Measurements from ENCODE around the gene EEF1A2.

Gene EEF1A2

DNA sequence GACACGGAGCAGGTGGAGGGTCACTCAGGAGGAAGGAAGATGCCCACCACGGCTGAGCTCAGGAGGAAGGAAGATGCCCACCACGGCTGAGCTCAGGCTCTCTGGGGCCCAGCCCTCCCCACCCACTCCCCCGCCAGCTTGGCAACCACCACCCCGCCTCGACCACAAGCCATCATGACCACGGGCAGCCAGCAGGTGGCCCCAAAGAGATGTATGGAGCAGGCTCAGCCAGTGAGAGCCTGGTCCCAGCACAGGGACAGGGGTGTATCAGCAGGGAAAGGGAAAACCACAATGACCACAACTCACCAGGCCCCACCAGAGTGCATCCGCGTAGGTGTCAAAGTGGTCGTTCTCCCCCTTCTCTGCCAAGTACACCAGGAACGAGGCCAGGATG, 56.8 kb downstream of the EEF1A2 start:
- Histone ChIP-seq H3K4me1 (ENCODE audit: control insufficient read depth, insufficient read depth, low read length, poor library complexity, severe bottlenecking) (peaks cover 13% of the 10 kb centered on the region), H3K27me3 (replicated peaks; ENCODE audit: control insufficient read depth, insufficient read depth, low read length, poor library complexity, severe bottlenecking) (peaks cover 5% of the 10 kb centered on the region), H3K4me3 (ENCODE audit: insufficient read depth, low read depth, low read length, poor library complexity, severe bottlenecking) (no peak overlapping the region), H3K9me3 (ENCODE audit: control insufficient read depth, low read length) (no peaks in the 10 kb centered on the region), H3K36me3 (ENCODE audit: control insufficient read depth, insufficient read depth, low read length) (no peaks in the 10 kb centered on the region), H3K27ac (ENCODE audit: insufficient read depth, low read length, poor library complexity, severe bottlenecking) (no peak overlapping the region)
- DNase-seq, result peak in 2 of 3 donors; percentile 17 to 42

DNA sequence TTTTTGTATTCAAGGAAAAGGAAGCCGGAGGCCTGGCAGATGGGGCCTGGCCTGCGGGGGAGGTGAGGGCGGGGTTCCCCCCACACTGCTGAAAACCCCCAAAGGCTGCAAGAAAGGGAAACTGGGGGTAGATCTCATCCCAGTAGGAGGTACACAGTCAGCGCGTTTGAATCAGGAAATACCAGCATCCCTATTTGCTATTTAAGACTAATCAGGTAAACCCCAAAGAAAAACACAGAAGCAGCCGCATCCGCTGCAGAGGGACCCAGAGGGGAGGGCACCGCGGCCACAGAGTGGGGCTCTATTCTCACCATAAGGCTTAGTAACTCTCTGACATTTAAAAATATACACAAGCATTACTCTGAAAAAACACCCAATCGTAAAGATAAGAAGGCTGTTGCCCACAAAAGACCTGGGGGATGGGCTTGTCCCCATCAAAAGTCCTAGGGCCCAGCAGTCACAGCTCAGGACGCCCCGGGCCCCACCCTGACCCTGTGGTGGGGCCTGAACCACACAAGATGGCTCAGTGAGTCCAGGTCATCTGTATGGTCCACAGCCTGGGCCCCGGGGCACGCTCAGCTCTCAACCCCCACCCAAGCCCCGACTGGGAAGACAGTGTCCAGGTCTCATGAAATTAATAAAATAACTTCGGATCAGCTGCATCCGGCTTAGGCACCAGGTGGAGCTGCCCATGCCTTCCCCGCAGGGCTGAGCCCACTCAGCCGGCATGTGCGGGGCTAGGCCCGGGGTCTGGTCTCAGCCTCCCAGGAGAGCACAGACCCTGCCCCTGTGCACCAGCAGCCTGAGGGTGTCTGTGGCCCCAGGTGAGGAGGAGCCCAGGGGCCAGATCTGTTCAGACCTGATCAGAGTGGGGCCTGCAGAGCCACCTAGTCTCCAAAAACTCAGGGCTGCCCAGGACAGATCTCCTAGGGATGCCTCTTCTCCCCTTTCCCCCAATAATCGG, 57.5 kb downstream of the EEF1A2 start:
- no peak overlapping the region for H3K27ac ChIP-seq (ENCODE audit: insufficient read depth, low read length, poor library complexity, severe bottlenecking)
- H3K27me3 ChIP-seq (replicated peaks; ENCODE audit: control insufficient read depth, insufficient read depth, low read length, poor library complexity, severe bottlenecking), result peaks cover 5% of the 10 kb centered on the region
- no peak for DNase-seq

DNA sequence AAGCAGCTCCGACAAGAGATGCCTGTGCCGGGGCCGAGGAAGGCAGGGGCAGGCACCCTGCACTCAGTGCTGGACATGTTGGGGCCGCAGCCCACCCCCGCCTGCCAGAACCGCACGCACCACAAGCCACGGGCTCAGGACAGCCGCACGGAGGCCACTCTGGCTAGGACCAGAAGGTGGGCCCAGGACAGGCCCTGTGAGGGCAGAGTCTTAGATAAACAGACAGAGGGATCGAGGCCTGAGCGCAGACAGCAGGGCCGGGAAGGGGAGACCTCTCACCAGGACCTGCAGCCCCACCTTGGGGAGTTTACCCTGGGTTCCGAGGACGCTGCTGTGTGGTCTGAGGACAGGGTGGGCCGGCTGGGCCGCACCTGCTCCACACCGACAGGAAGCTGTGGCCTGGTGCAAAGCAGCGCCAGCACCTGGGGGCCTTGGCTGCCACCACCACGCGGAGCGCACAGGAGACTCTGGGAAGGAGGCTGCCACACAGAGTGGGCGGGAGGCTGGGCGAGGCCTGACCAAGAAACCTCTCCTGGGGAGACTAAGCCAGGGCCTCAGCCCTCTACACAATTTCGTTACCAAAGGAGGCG, 58.4 kb downstream of the EEF1A2 start:
- Histone ChIP-seq H3K27me3 (replicated peaks; ENCODE audit: control insufficient read depth, insufficient read depth, low read length, poor library complexity, severe bottlenecking) (no peaks in the 10 kb centered on the region), H3K9me3 (ENCODE audit: control insufficient read depth, low read length) (no peaks in the 10 kb centered on the region), H3K27ac (ENCODE audit: insufficient read depth, low read length, poor library complexity, severe bottlenecking) (no peak overlapping the region), H3K36me3 (ENCODE audit: control insufficient read depth, insufficient read depth, low read length) (no peaks in the 10 kb centered on the region), H3K4me3 (ENCODE audit: insufficient read depth, low read depth, low read length, poor library complexity, severe bottlenecking) (no peak overlapping the region), H3K4me1 (ENCODE audit: control insufficient read depth, insufficient read depth, low read length, poor library complexity, severe bottlenecking) (peaks cover 13% of the 10 kb centered on the region)
- no peak for DNase-seq

More for the DNA sequence above, 57.5 kb downstream of the EEF1A2 start:
- Histone ChIP-seq H3K4me1 (ENCODE audit: control insufficient read depth, insufficient read depth, low read length, poor library complexity, severe bottlenecking) (peaks cover 13% of the 10 kb centered on the region), H3K36me3 (ENCODE audit: control insufficient read depth, insufficient read depth, low read length) (no peaks in the 10 kb centered on the region), H3K9me3 (ENCODE audit: control insufficient read depth, low read length) (no peaks in the 10 kb centered on the region), H3K4me3 (ENCODE audit: insufficient read depth, low read depth, low read length, poor library complexity, severe bottlenecking) (no peak overlapping the region)

DNA sequence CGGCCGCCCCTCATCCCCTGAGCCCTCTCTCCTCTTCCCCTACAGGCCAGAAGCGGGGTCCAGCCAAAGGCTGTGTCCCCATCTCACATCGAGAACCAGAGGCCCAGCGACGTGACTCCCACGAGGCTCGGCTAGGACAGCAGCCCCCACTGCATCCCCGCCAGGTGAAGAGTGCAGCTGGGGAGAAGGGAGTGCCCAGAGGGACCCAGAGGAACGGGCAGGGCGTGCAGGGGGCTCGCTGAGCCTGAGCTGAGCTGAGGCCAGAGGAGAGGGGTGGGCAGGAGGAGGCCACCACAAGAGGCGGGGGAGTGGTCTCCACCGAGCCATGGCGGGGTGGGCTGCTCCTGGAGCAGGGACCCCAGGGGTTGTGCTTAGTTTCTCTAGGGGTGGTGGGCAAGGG, 59.0 kb downstream of the EEF1A2 start:
- Histone ChIP-seq H3K9me3 (ENCODE audit: control insufficient read depth, low read length) (no peaks in the 10 kb centered on the region), H3K36me3 (ENCODE audit: control insufficient read depth, insufficient read depth, low read length) (no peaks in the 10 kb centered on the region), H3K4me3 (ENCODE audit: insufficient read depth, low read depth, low read length, poor library complexity, severe bottlenecking) (no peak overlapping the region), H3K4me1 (ENCODE audit: control insufficient read depth, insufficient read depth, low read length, poor library complexity, severe bottlenecking) (peaks cover 16% of the 10 kb centered on the region), H3K27ac (ENCODE audit: insufficient read depth, low read length, poor library complexity, severe bottlenecking) (no peak overlapping the region), H3K27me3 (replicated peaks; ENCODE audit: control insufficient read depth, insufficient read depth, low read length, poor library complexity, severe bottlenecking) (no peaks in the 10 kb centered on the region)
- no peak for DNase-seq

DNA sequence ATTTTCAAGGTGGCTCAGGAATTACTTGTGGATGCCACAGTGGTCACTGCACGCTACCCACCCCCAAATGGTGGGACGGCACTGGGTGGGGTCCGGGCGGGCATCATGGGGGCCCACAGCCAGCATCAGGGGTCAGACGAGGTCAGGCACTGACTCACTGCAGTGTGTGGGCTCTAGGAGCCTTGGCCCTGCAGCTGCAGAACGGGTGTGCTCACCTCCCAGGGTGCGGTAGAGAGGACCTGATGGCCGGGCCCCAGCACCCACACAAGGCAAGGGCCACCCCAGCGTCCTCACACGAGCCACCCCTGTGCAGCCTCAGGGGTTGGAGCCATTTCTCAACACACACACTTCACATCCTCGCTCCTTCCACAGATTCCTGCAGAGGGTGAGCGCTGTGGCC, 60.8 kb downstream of the EEF1A2 start:
- Histone ChIP-seq H3K4me1 (ENCODE audit: control insufficient read depth, insufficient read depth, low read length, poor library complexity, severe bottlenecking) (peaks cover 23% of the 10 kb centered on the region), H3K9me3 (ENCODE audit: control insufficient read depth, low read length) (no peaks in the 10 kb centered on the region), H3K27me3 (replicated peaks; ENCODE audit: control insufficient read depth, insufficient read depth, low read length, poor library complexity, severe bottlenecking) (no peaks in the 10 kb centered on the region), H3K27ac (ENCODE audit: insufficient read depth, low read length, poor library complexity, severe bottlenecking) (no peak overlapping the region), H3K36me3 (ENCODE audit: control insufficient read depth, insufficient read depth, low read length) (no peaks in the 10 kb centered on the region), H3K4me3 (ENCODE audit: insufficient read depth, low read depth, low read length, poor library complexity, severe bottlenecking) (no peak overlapping the region)
- DNase-seq, result no peak

Measured in effector memory CD4-positive, alpha-beta T cell (primary cell).